CD4-positive, alpha-beta T cell treated with Interleukin-15 for 4 hours (primary cell): Measurements from ENCODE around the gene DISC1.

ENCODE experiments used
- DNase-seq: peaks from one replicate; pipeline ENCODE4 v3.0.0-alpha.2; 2020; ENCODE audit warnings: low spot score

The DISC1 gene

DNA sequence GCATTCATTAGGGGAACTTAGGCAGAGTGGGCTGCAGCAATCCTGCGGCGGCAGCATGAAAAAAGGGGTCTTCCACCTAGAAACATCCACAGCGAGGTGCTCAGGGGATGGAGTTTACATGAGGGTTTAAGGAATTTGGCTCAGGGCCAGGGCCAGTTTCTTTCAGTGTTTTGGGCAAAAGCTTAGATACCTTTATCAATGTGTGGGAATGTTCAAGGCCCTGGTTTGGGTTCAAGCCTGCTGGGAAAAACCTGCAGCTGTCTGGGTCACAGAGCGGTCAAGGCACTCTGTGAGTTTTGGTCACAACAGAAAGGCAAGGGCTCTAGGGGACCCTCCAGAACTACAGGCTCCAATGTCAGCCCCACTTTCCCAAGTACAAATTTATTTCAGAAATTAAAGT, 230.3 kb downstream of the DISC1 start:
- no peak for DNase-seq

DNA sequence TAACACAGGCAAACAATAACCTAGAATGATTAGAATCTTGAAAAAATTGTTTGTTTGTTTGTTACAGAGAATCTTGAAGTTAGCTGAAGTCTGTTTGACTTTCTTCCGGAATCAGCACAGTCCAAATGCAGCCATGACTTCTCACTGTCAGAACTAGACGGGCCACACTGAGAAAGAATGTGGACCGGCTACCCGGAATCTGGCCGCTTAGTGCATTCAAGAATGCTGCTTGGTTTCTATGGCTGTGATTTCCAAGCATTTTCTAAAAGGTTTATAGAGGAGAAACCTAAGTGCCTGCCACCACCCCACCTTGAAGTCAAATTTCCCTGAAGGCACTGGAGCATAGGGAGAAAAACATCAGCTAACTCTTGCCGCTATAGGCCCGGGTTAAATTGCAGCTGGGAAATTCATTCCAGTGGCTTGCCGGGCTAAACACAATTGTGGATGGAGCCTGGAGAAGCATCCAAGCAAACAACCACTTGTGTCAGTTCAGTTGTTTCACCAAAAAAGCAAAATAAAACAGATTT, 231.1 kb downstream of the DISC1 start:
- DNase-seq: no peak

DNA sequence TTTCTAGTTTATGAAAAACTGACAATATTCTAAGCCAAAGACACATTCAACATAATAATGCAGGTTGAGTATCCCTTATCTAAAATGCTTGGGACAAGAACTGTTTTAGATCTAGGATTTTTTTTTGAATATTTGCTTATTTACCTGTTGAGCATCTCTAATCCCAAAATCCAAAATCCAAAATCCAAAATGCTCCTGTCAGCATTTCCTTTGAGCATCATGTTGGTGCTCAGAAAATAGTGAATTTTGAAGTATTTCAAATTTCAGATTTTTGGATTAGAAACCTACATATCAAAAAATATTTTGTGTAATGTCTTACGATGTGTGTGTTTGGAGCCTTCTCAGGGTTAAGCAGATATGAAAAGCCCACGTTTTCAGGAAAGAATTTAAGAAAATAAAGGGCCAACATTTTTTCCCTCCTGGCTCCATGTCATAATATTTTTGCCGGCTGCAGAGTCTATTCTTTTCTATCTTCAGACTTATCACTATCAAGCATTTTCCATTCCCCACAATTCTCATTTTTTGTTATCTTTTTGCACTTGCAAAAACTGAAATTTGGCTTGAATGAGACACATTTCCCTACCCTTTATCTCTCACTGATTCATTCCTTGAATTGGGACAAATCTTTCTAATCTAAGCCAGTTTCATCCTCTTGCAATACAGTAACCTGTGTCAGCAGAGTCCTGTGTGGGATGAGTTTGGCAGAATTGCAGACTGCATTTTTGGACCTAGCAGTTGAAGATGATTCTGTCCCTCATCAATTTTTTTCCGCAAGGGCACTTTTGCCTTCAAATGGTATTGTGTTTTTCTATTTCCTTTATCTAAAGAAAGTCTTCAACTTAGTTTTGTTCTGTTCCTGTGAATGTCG, 233.9 kb downstream of the DISC1 start:
- no peak for DNase-seq

DNA sequence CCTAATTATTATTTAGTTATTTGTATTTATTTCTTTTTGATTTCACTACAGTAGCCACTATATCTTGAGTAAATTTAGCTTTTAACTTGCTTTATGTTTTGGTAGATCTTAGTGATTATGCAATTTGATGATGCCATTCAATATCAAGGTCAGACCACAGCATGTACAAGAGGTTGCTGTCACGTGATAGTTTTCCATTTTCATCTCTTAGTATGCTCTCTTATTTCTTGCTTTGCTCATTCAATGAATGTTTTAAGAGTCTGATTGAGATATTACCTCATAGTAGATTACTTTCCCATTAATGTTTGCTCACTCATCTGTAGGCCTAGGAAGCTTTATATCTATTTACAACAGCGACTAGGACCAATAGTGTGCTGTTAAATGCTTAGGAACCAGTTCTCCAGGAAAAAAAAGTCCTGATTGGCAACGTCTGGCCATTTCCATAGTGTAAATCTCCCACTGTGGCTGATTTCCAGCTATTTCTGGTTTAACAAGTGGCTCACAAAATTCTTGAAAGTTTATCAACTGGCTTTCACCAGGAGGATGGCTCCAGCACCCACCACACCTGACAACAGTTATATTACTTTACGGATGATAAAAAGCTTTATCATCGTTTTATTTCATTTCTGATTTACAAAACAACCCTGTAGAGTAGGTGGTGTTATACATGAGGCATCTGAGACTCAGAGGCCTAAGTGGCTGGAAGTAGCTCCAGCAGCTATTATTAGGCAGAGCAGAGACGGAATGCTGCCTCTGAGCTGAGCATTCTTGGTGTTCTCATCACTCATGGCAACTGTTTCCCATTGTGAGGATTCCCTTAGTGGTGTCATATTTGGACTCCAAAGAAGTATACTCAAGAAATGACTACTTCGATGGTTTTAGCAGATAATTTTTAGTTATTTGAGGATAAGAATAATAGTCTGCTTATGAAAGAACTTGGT, 235.2 kb downstream of the DISC1 start:
- no peak for DNase-seq

DNA sequence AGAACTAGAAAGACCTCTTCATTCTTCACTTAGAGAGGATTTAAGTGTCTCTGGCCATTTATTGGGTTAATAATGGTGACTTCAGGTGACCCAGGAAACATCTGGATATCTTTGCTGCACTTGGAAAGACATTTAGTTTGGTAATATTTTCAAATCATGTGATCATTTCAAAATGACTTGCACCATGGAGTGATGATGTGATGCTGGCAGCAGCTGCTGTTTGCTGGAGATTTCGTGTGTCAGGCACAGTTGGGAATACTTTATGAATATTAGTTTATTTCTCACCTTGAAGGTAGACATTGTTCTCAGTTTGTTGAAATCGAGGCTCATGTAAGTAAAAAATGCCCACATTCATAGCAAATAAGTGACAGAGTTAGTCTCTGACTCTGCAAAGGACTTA, 236.0 kb downstream of the DISC1 start:
- no peak for DNase-seq

DNA sequence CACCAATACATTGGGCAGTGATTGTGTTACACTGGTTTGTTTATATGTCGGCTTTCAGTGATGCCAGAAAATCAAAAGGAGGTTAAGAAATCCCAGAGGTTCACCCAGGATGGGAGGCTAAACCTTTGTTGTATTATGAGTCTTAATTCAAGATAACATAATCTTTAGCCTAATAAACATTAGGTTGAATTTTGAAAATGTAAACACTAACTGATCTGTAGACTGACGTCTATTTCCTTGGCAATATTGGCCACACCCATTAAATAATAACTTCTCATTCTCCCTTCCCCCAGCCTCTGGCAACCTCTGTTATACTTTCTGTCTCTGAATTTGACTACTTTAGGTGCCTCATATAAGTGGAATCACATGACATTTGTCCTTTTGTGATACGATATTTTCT, 238.7 kb downstream of the DISC1 start:
- DNase-seq: no peak

DNA sequence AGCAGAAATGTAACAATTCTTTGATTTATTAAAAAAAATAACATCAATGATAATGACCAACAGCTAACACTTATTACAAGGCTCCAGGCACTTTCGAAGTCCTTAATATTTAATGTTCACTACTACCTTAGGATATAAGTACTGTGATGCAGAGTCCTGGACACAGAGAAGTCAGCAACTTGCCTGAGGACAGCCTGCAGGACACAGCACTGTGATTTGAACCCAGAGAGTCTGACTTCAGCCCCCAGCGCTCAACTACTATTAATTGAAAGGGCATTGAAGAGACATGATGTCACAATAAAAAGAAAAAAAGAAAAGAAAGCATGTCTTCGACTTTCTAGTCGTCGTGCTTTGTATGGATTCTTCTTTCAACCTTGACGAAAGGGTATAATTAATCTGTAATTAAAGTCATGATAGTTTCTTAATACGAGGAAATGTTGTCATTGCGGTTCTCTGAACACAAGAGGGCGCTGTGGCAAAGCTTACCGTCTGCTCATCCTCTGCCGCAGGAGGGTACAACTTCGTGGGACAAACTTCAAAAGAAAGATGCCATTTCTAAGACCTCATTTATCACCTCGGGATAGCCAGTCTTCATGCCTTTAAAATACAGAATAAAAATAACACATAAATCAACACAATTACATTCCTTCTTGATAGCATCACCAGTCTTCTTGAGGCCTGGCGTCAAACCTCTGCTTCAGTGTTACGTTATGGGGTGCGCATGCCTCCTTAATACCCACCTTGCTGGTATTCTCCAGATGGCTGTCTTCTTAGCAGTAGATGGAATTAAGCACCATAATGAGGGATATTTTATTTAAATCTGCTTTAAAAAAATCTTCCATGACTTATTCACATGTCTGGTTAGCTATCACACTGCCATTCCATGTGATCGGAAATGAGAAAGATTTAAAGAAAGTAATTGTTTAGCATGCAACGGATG, 240.1 kb downstream of the DISC1 start:
- peak; percentile 55 for DNase-seq

DNA sequence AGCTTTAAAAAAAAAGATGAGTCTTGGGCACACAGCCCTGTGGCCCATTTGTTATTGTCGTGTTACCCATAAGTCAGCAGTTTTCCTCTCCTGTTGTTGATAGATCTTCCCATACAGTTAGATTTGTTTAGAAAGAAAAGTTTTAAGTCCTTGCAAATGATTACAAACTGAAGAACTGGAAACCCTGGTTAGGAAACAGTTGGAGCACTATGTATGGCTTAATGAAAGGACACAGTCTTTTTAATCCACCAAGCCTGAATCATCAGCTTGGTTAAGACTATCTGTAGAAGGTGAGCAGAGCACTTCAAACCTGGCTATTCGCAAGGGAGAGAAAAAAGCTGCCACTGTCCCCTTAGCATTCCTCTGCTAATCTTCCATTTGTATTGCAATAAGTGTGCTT, 241.0 kb downstream of the DISC1 start:
- DNase-seq: no peak

DNA sequence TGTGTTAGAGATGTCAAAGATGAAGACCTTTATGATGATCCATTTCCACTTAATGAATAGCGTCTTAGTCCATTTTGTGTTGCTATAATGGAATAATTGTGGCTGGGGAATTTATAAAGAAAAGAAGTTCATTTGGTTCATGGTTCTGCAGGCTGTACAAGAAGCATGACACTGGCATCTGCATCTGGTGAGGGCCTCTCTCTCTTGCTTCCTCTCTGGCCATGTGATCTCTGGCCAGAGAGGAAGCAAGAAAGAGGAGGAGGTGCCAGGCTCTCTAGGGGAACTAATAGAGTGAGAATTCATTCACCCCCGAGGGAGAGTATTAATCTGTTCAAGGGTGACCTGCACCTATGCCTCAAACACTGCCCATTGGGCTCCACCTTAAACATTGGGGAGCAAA, 242.8 kb downstream of the DISC1 start:
- no peak for DNase-seq

DNA sequence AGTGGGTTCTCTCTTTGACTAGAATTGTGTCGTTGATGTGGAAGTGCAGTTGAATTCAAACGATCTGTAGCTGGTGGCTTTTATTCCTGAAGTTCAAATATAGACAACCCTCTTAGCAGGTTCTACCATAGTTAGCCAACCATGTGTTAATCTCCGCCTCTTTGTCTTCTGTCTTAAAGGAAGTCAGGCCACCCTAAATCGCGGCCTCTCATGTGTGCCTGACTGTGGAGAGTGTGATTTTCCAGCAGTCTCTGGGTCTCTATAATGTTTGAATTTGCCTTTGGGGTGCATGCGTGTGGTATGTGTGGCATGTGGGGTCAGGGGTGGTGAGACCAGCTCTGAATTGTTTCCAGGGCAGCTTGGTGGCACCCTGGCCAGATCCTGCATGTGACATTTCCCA, 244.9 kb downstream of the DISC1 start:
- no peak for DNase-seq

DNA sequence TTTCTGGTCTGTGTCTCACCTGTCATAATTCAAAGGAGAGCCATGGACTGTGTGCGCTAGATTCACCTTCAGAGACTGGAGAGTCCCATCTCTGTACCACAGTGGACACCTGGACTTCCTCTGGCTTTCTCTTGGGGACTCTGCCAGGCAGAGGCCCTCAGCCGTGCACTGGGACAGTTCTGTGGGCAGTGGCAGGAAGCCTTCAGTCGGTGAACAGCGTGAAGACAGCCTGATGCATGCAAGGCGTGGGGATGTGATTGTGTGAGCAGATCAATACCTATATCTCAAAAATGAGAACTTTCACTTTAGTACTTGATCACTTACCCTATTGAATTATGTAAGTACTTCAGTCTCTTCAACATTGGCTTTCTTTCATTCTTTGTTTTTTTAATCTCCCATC, 245.3 kb downstream of the DISC1 start:
- DNase-seq: no peak

DNA sequence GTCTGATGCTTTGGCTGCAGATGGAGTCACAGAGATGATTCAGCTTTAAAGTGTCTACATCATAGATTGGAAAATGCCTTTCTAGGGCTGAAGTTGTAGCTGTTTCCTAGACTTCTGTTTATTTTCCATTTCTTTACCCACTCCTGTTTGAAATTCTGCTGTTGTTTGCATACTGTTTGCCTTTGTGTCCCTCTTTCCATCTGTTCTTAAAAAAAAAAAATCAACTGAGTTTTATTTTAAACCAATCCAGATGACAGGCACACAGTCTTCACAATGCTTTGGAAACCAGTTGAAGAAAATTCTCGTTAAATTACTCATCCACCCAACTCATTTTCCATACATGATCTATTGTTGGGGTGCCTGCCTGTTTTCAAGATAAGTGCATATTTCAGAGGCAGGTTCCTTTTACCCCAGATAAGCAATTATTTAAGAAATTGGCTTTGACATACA, 245.9 kb downstream of the DISC1 start:
- DNase-seq: no peak

DNA sequence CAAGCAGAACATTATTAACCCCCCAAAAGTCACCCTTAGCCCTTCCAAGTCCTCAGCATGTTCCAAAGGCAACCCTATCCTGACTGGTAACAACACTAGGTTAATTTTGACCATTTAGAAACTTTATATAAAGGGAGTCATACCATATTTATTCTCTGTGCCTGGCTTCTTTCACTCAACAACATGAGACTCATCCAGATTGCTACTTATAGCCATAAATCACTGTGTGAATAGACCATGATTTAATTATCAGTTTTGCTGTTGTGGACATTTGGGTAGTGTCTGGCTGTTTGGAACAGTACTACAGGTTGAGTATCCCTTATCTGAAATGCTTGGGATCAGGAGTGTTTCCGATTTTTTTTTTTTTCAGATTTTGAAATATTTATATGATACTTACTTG, 252.1 kb downstream of the DISC1 start:
- DNase-seq: no peak

DNA sequence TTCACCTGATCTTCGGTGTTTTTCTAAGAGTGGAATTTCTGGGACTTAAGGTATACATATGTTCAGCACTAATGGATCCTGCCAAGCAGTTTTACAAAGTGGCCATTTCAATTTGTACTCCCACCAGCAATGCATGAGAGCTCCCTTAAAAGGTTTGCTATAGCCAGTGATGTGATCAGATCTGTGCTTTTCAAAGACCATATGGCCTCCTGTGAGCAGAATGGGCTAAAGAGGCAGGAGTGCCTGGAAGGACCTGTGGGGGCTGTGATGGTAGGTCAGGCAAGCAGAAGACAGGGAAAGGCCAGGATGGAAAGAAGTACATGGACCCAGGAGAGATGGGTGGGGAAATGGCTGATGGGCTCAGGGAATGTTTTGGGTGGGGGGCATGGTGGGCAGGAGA, 252.7 kb downstream of the DISC1 start:
- no peak for DNase-seq

DNA sequence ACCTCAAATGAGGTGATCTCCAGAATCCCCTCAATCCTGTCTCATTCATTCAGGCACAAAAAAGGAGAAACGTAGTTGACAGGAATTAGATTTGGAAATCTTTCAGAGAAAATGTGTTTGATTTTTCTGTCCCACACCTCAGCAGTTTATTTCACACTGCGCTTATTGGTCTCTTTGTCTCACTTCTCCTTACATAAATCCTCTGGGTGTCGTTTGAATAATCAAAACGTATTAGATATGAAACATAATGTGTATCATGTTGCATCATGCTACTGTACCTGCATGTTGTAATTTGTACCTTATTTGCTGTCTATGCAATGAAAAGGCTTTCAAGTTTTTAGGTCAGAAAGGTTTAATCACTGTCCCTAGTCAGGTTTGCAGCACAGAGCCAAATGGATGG, 255.7 kb downstream of the DISC1 start:
- DNase-seq: no peak

DNA sequence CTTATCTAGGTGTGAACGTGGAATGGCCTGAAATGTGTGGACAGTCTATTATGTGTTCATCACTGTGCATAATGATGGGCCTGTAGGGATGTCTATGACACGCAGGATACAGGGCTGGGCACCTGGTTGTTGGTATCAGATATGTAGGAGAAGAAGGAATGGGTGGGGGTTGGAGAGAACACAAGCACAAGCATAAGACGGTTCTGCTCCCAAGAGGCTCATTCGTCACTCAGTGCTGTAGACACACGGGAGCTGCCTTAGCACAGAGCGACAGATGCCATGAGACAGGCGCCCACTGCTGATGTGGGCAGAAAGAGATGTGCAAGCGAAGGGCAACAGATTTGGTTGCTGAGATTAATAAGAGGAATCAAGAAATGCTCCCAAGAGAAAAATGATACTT, 256.2 kb downstream of the DISC1 start:
- no peak for DNase-seq

DNA sequence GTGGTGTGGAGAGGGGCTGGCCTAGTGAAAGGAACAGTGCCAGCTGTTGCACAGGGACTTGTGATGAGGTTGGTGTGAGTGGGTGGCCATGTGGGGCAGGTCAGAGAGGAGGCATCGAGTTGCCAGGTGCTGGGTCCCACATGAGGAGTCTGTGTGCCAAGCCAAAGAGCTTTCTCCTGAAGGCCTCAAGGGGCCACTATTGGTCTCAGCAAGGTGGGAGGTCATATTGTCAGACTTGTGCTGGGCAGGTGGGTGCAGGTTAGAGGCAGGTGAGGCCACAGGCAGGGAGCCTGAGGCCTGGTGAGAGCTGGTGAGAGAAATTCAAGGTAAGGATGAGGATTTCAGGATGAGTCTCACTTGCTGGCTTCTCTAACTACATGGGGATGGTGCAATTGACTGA, 256.8 kb downstream of the DISC1 start:
- DNase-seq: no peak

DNA sequence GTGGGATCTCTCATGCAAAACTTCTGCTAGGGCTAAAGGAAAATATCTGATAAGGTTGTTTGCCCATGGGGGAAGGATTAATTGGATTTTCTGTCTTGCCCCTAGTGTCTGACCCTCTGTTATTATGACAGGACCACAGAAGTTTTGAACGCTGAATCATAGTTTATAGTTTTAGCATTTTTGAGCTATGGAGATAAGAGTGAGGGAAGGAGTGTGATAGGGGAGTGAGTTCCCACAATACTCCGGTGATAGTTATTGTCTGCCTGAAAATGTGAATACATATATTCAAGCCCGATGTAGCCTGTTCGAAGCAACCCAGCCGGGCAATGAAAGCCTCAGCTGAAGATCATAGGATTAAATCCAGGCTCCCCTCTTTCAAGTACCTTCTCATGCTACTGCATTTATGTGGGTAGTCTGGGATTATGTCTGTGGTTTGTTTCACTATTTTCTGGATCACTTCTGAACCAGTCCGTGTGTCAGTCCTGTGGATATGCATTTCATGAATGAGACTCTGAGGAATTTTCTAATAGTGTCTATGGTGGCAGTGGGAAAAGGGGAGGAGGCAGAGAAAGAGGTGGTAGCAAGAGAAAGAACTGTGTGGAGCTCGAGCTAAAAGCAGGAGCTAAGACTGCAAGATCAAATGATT, 258.7 kb downstream of the DISC1 start:
- no peak for DNase-seq

DNA sequence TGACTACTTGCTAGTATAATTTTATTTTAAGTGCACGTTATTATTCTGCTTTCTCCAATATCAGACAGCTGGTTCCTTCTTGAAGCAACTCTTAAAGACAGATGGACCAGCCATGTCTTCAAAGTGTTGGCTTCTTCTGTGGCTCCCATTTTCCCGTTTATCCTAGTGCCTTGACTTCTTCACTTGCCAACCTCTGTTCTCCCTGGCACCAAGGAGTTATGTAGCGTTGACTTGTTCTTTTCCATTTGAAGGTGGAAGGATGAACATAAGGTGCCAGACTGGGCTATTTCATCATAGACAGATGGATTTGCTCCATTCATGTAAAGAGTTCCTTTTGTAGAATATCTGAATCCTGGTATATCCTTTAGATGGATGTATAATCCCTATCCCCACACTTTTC, 260.6 kb downstream of the DISC1 start:
- DNase-seq: no peak

DNA sequence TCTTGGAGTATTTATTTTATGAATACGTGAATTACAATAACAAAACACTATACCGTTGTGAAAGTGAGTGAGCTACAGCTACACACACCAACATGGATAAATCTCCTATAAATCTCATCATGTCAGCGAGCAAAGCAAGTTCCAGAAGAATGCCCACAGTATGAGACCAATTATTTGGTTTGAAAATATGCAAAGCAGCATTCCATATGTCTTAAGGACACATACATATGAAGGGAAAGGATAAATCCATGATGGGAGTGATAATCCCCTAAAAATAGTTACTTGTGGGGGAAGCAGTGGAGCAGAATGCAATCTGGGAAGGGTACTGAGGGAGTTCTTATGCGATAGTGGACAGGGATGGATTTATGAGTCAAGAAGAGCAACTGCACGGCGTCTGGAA, 261.3 kb downstream of the DISC1 start:
- no peak for DNase-seq

DNA sequence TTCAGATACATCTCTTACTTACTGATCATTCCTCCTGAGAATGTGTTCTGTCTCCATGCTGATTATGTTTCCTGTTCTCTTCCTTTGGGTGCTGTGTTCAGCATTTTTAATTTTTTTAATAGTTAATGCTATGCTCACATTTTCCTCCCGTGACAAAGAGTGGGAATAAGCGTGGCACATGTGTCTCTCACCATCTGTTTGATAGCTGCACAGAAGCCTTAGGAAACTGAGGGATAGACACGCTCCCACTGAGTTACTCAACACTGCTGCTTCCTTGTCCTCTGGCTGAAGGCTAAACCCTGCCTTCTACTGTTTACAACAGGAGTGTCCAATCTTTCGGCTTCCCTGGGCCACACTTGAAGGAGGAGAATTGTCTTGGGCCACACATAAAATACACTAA, 264.2 kb downstream of the DISC1 start:
- DNase-seq: no peak
